ENCODE data around the gene RTP2. TPM values are rescaled to one million over a fixed set of nuclear protein-coding genes. Genes with fewer than 3 reads are reported as not detected.
"Not testable (repeated sequence)": the region's sequence is repeated elsewhere in the genome, so short reads cannot be mapped to it uniquely, and the experiment has no call there.

RTP2 gene
- total RNA-seq, 4 donors from 2014 or later, result not detected

DNA sequence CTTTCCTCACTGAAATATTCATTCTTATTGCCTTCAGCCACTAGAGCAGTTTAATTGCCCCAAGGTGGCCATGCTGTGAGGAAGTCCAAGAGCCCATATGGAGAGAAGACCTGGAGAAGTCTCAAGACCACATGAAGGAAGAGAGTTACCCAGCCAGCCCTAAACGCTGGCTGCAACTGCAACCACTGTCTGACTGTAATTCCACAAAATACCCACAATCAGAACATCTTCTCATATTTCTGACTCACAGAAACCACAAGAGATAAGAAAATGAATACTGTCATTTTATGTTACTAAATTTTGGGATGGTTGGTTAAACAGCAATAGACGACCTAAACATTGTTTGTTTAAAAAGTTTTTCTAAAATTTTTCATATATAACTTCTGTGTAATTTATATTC, 17.5 kb downstream of the RTP2 start:
- no peak for ATAC-seq (ENCODE audit: low FRiP score)
- DNase-seq (ENCODE audit: low spot score), result no peak
- no peak for TF ChIP-seq CTCF (IDR thresholded peaks at IDR 0.05)

DNA sequence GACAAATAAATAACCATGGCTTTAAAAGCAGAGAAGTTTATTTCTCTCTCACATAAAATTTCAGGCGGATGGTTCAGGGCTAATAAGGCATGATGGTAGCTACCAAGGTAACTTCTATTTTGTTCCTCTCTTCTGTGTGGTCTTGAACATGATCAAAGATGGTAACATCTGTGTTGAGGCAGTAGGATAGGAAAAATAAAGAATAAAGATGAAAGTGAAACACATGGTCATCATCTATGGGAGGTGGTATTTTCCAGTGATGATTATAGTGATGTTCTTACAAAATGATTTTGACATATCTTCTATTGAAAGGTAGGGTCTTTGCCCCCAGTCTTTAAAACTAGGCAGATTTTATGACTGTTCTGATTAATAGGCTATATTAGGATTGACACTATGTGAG, 17.9 kb downstream of the RTP2 start:
- DNase-seq (ENCODE audit: low spot score) (no peak), ATAC-seq (ENCODE audit: low FRiP score) (no peak)
- TF ChIP-seq CTCF (IDR thresholded peaks at IDR 0.05), result no peak

GRCh38 chr3:187681756-187682155, 20.6 kb downstream of the RTP2 start:
- not testable (repeated sequence) for DNase-seq (ENCODE audit: low spot score); ATAC-seq (ENCODE audit: low FRiP score)

GRCh38 chr3:187679638-187680396, 22.5 kb downstream of the RTP2 start:
- ATAC-seq (ENCODE audit: low FRiP score), result peak; percentile 71
- peak in 2 of 3 donors; percentile 6 to 76 for TF ChIP-seq CTCF (IDR thresholded peaks at IDR 0.05)
- DNase-seq (ENCODE audit: low spot score), result peak; percentile 81

DNA sequence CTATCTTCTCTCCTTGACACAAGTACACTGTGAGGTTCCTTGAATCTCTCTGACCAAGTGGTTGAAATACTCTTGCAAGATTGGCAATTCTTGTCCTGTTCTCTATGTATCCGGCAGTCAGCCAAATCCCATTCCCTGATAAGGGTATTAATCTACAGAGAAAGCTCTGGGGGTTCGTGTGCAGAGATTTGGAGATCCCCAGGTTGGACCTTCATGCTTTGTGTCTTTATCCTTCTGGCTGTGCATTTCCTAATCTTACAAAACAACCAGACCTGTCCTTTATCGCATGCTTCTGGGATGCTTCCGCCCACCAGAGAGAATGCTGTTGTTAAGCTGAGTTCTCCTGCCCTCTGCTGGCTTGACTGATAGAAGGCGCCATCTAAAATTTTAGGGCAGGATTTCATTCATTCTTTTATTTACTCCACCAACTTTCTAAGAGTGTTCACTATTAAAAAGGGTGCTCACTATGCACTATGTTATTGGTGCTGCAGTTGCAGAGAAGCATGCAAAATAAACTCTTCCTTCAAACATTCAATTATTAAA, 23.6 kb downstream of the RTP2 start:
- no peak for TF ChIP-seq CTCF (IDR thresholded peaks at IDR 0.05)
- ATAC-seq (ENCODE audit: low FRiP score), result peak; percentile 70
- DNase-seq (ENCODE audit: low spot score), result no peak

DNA sequence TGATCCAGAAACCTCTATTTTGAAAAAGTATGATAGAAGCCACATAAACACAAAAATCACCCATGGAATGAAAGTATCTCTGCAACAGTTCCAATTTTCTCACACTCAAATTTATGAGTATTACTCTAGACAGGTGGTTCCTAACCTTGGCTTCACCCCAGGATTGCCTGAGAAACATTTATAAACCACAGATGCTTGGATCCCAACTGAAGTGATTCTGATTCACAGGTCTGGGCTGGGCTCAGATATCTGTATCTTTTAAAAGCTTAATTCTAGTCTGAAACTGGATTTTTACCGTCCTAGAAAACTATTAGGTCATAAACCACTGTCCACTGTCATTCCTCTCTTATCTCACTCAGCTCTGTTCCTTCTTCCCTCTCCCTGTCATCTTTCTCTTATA, 24.8 kb downstream of the RTP2 start:
- ATAC-seq (ENCODE audit: low FRiP score) (no peak), DNase-seq (ENCODE audit: low spot score) (no peak)
- no peak for TF ChIP-seq CTCF (IDR thresholded peaks at IDR 0.05)

- DNase-seq (ENCODE audit: low spot score), result no peak
- ATAC-seq (ENCODE audit: low FRiP score), result no peak
- TF ChIP-seq CTCF (IDR thresholded peaks at IDR 0.05), result no peak
Observed at GRCh38 chr3:187673012-187673411, 29.3 kb downstream of the RTP2 start.

Measured in omental fat pad (tissue), 4 donors.